ENCODE results near the gene ASAP3. TPM values are rescaled to one million over a fixed set of nuclear protein-coding genes. Genes with fewer than 3 reads are reported as not detected.

The ASAP3 gene
- total RNA-seq, 1 donor from 2014 or later = 11.5 TPM

GRCh38 chr1:23403735-23404486 lies 80.1 kb downstream of the ASAP3 start:
- peak; percentile 95 for TF ChIP-seq CTCF (conservative IDR thresholded peaks at IDR 0.05; ENCODE audit: low read depth, low read length)
- DNase-seq (ENCODE audit: low read depth) = peak; percentile 89
- no peak overlapping the region for H3K4me3 ChIP-seq (ENCODE audit: low read depth, low read length)

GRCh38 chr1:23403355-23403734 lies 80.6 kb downstream of the ASAP3 start:
- no peak overlapping the region for H3K4me3 ChIP-seq (ENCODE audit: low read depth, low read length)
- no peak for DNase-seq (ENCODE audit: low read depth)
- TF ChIP-seq CTCF (conservative IDR thresholded peaks at IDR 0.05; ENCODE audit: low read depth, low read length) = no peak

- DNase-seq (ENCODE audit: low read depth) = no peak
- no peak overlapping the region for H3K4me3 ChIP-seq (ENCODE audit: low read depth, low read length)
These were observed 81.0 kb downstream of the ASAP3 start for GRCh38 chr1:23403038-23403336.

GRCh38 chr1:23402286-23403037 lies 81.5 kb downstream of the ASAP3 start:
- no peak for DNase-seq (ENCODE audit: low read depth)
- no peak for TF ChIP-seq CTCF (conservative IDR thresholded peaks at IDR 0.05; ENCODE audit: low read depth, low read length)
- no peak overlapping the region for H3K4me3 ChIP-seq (ENCODE audit: low read depth, low read length)

More at GRCh38 chr1:23403038-23403336, 81.0 kb downstream of the ASAP3 start:
- TF ChIP-seq CTCF (conservative IDR thresholded peaks at IDR 0.05; ENCODE audit: low read depth, low read length) = no peak

GRCh38 chr1:23401313-23401712 lies 82.7 kb downstream of the ASAP3 start:
- DNase-seq (ENCODE audit: low read depth) = no peak
- no peak overlapping the region for H3K4me3 ChIP-seq (ENCODE audit: low read depth, low read length)
- no peak for TF ChIP-seq CTCF (conservative IDR thresholded peaks at IDR 0.05; ENCODE audit: low read depth, low read length)

GRCh38 chr1:23400324-23401114 lies 83.5 kb downstream of the ASAP3 start:
- TF ChIP-seq CTCF (conservative IDR thresholded peaks at IDR 0.05; ENCODE audit: low read depth, low read length) = no peak
- no peak overlapping the region for H3K4me3 ChIP-seq (ENCODE audit: low read depth, low read length)
- DNase-seq (ENCODE audit: low read depth) = no peak

All from epithelial cell of proximal tubule (primary cell).